Hematopoietic multipotent progenitor cell (in vitro differentiated cells): Measurements from ENCODE around the gene CHL1. TPM values are rescaled to one million over a fixed set of nuclear protein-coding genes. Genes with fewer than 3 reads are reported as not detected.

Experiments
- DNase-seq, 3 donors: peaks; one replicate each; pipeline ENCODE4 v3.0.0-alpha.2; 2011 to 2015; ENCODE audit warnings: low read depth in 2 of 3, low spot score in 2 of 3
- total RNA-seq: library from RNA; depleted of rRNA; stranded (reverse); fragments of >200 nt; gene quantifications from one replicate; pipeline ENCODE4 v1.2.3, GENCODE V29; 2012

The CHL1 gene
- total RNA-seq, 1 donor, result under 0.01 TPM

DNA sequence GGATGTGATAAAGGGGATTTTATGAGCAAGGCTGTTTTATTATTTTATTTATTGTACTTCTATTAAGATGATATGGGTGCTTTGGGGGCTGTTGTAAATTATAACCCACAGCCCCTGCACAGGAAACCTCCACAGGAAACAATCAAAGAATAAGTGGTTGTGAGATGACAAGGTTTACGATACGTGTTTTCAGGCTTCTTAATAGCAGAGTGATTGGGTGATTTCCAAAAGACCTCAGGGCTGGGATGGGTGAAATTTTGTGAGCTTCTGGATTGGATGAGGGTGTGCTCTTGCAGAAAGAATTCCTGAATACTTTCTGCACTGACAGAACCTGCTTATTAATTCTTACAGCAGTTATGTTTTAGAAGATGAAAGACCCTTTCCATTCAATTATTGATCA lies 21.4 kb downstream of the CHL1 start:
- no peak for DNase-seq

DNA sequence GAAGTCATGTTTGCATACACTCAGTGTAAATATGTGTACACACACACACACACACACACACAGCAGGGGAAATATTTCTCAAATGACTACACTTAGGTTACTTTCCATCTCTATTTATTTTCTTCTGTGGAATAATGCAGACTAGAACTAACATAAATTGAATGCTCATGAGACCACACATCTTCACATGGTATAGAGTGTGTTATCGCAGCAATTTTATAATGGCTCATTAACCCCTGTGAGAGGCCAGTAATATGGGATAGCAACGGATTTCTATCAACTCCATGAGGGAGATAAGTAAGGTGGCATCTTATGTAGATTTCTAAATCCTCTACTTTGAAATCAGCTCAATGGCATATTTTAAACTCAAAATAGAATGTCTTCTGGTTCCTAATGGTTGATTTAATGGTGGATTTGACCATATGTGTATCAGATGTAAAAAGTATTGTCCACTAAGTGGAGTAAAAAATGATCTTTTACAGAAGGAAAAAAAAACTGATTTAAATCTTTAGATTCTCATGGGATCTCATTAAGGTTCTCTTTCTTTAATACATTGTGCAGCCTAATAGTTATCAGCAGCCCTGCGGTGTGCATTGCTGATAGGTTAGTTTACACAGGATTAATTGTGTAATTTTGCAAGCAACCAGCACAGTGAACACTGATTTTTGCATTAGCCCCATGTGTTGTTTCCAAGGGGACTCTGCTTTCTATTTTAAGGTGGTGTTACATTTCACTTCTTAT lies 32.0 kb downstream of the CHL1 start:
- no peak for DNase-seq

DNA sequence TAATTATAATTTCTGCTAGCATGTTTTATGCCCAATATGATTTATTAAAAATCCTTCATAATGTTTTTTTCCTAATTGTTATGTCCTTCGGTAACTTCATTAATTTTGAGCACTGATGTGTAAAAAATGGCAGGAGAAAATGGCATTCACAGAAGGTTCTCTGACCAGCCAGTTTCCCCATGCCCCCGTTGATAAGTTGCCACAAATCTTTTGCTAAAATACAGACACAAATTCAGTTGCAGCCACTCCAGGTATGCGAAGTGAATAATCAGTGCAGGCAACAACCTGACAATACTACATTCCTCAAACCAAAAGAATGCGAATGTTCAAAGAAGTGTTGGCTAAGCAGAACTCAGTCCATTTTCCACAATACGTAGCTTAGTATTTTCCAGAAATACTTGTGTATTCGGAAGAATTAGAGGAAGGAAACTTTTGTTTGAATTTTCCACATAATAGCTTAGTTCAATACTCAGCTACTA lies 32.7 kb downstream of the CHL1 start:
- DNase-seq, result no peak

DNA sequence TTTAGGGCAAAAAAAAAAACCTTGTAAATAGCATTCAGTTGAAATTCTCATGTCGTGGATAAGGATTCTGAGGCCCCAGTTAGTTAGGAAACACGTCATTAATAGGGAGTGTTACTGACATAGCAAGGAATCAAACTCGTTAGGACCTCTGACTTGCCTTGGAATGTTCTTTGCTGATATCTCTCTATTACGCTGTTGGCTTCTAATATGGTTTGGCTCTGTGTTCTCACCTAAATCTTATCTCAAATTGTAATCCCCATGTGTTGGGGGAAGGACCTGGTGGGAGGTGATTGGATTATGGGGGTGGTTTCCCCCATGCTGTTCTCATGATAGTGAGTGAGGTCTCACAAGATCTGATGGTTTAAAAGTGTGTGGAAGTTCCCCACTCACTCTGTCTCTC lies 40.3 kb downstream of the CHL1 start:
- no peak for DNase-seq

DNA sequence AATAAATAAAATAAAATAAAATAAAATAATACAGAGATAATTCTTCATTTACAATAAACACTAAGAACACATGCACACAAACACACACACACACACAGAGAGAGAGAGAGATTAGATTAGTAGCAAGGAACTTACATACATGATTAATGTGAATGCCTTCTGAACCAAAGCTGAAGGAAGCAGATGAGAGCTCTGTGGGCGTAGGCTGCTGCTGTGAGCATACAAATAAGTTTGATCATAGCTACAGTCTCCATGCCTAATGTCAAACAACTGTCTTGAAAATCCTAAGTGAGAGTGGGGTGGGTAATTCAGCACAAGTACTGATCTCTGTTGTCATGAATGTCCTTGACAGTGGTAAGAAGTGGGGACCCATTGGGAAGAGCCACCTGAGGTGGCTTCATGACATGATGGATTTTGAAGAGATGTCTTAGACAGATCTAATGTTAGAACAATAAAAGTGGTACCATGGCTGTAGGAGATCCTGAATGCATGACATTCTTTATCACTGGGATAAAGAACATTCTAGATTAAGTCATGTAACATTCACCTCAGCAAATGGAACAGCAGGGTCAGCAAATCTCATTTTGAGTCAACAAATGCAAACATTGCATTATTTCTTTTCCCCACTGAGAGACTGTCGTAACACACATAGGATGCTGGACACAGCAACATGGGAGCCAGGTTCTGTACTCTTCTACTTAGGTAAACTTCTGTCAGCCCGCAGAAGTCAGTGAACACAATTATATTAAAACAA lies 46.2 kb downstream of the CHL1 start:
- DNase-seq, result no peak

- DNase-seq, result no peak
Measured at GRCh38 chr3:243356-243725, 46.8 kb downstream of the CHL1 start.

DNA sequence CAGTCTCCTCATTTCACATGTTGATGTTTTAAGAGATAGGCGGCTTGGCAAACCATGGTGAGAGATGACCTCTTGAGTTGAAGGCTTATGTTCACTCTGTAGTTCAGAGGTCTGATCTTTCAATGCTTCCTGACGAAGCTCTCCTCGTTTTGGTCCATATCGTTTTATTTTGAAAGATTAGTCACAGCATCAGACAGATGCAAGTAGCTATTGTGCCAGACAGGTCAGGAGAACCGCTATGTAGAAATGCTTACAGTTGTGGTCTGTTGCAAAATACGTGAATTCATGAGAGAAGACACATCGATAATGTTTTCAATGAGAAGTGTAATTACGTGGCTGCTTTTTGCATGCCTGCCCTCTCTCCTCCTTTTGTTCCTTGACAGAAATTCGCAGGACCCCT lies 47.5 kb downstream of the CHL1 start:
- no peak for DNase-seq

GRCh38 chr3:247916-248315 lies 51.4 kb downstream of the CHL1 start:
- DNase-seq, result no peak

DNA sequence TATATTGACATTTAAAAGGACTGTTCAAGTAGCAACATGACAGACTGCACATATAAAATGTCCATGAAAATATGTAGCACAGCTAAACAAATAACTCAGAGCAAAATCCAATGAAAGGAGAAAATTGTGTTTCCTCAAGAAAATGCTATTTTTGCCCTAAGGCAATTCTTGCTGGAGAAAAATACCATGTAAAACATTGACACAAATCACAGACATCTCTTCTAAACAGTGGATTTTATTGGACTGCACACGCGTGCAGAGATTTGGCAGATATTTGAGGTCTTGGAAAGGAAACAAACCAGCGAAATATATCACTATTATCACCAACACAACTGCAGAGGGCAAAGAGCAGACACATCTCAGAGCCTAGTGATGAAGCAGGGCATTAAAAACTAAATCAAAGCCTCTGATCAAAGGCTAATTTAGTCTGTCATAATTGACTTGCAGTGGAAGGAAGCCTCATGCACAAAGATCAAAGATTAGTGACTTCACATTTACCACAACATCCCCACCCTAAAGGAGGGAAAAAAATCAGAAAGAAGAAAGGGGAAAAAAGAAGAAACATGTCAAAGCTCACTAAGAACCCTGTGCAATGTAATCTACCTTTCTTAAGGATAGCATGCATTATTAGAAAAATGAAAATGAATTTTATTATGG lies 52.4 kb downstream of the CHL1 start:
- no peak for DNase-seq

- DNase-seq, result no peak
Measured at GRCh38 chr3:249587-250262, 53.2 kb downstream of the CHL1 start.

GRCh38 chr3:256501-256900 lies 59.9 kb downstream of the CHL1 start:
- no peak for DNase-seq

DNA sequence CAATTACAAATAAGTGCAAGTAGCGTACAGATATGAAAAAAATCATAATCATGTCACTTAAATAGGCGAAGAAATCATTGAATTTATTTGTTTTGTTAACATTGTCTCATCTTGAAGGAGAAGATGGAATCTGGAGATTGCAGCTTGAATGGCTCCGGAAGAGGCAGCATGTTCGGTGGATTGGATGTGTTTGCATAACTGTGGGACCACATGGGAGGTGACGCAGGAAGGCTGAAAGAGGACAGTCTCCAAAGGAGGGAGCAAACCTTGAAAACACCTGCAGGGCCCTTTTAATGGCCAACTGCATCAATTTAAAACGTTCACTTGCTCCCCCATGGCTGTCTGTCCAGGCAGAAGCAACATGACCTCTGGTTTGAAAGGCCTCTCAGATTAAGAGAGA lies 61.3 kb downstream of the CHL1 start:
- DNase-seq, result no peak

DNA sequence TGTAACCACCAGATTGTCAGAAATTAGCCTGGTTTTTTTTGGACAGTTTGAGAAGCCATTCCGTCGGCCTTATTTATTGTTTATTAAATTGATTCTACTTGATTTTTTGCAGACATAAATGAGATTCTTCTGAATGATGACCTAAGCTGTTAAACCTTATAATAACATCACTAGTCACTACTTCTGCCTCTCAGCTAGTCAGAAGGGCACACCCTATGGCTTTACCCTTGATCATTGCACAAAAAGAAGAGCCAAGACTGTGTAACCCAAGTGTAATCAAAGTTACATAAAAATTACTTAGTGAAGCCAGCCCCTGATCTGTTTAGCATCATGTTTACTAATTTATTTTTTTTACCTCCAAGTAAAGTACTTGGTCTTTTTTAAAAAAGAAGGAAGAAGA lies 64.3 kb downstream of the CHL1 start:
- no peak for DNase-seq

GRCh38 chr3:263393-263792 lies 66.8 kb downstream of the CHL1 start:
- DNase-seq, result no peak

- DNase-seq, result no peak
Measured at GRCh38 chr3:264394-265156, 68.0 kb downstream of the CHL1 start.

DNA sequence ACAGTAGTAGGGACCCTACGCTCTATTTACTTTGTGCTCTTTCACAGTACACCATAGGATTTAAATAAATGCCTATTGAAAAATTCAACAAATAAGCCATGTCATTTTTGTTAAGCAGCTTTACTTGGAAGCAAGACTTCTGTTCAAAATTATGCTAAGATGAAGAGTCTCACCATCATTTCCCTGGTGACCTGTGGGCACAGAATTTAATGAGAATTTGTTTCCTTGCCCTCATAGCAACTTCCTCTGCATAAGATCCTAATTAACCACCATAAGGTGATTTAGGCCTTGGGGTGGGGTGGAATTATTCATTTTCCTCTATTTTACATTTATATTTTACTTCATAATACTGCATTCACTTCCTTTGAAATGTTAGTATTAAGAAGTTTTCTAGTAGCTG lies 70.5 kb downstream of the CHL1 start:
- no peak for DNase-seq

GRCh38 chr3:270688-271087 lies 74.1 kb downstream of the CHL1 start:
- DNase-seq, result no peak

DNA sequence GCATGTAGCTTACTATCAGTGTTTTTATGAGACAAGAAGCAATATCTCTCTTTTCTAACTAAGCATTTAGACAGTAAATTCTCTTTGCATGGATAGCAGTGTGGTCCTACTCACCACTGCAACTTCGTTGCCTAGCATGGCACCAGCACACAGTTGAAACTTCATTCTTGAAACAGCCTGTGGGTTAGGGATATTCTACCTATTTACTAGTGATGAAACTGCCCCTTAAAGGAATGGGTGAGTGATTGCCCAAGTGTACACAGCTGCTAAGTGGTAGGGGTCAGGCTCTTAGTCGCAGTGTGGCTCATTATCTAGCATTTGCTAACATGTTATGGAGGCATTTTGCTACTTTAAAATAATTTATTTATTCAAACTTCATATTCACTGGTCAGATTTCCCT lies 78.4 kb downstream of the CHL1 start:
- DNase-seq, result no peak

DNA sequence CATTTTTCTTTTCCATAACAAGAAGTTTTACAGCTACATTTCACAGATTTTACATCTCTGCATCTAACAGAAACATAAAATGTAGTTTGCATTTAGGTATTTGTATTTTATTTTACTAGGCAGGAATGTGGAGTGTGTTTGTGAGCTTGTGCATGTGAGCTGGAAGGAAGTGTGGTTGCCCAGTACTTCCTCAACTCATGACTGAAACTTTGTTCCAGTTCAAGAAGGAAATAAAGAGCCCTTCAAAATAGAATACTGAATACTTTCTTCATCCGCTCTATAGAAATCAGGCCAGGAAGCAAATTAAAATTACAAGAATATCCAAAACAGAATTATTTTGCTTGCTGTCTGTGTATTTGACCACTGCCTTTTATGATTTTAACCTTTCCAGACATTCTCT lies 81.3 kb downstream of the CHL1 start:
- peak in 2 of 3 donors; percentile 2 to 11 for DNase-seq

DNA sequence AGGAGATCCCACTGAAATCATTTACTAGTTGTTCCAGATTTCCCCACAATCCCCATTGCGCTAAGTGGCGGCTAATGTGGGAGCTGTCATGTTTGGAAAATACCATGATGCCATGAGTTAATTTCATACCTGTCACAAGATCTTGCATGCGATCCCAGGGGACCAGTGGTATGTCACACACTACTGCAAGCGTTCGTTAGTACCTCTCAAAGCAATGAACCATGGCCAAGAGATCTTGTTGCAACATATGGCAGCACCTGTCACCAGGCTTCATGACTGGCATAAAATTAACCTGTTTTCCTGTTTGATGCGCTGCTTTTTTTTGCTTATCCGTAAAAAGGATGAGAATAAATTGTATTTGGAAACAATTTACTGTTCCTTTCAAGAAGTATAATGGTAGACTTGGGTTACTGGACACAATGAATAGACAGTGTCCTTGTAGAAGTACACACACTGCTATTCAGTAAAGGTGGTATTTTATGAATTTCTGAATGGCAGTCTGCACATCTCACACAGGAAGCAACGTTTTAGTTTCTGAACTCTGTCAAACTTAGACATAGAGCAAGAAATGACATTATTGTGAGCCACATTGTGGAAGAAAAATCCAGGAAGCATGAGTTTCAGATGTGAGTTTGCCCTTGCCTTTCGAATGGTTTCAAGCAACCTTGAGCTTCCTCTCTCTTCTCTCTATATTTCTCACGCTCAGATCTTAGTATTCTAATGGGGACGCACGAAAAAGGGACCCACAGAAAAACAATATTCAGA lies 81.9 kb downstream of the CHL1 start:
- DNase-seq, result peak in 2 of 3 donors; percentile 1 to 4
